HepG2 (cell line): ENCODE data around the gene PROM2. TPM values are rescaled to one million over a fixed set of nuclear protein-coding genes. Genes with fewer than 3 reads are reported as not detected.

Experiments used
- ATF5 ChIP-seq: sonication (generic); formaldehyde crosslinking; IDR thresholded peaks from 2 replicates; pipeline ENCODE4 v1.4.0; 2020; ENCODE audit warnings: mild to moderate bottlenecking, low read depth, missing genetic modification reagents
- BORCS8-MEF2B ChIP-seq: sonication (generic); formaldehyde crosslinking; IDR thresholded peaks from 2 replicates; pipeline ENCODE4 v1.8.0; 2022; ENCODE audit warnings: mild to moderate bottlenecking, missing genetic modification reagents
- CBX1 ChIP-seq: IDR thresholded peaks from one replicate; pipeline ENCODE4 v1.6.1; 2016; ENCODE audit warnings: antibody characterized with exemption, low read depth
- DMAP1 ChIP-seq: IDR thresholded peaks from 2 replicates; pipeline ENCODE4 v1.6.1; 2016
- GZF1 ChIP-seq: sonication (generic); formaldehyde crosslinking; IDR thresholded peaks from 2 replicates; pipeline ENCODE4 v1.5.1; 2020; ENCODE audit warnings: mild to moderate bottlenecking, missing genetic modification reagents
- JUND ChIP-seq: sonication (generic); formaldehyde crosslinking; IDR thresholded peaks from 2 replicates; pipeline ENCODE4 v1.8.0; 2022; ENCODE audit warnings: mild to moderate bottlenecking, missing genetic modification reagents
- NCOA5 ChIP-seq: sonication (generic); formaldehyde crosslinking; IDR thresholded peaks from 2 replicates; pipeline ENCODE4 v1.4.0; 2020; ENCODE audit warnings: missing genetic modification reagents
- RAD21 ChIP-seq: fragments of 450-650 bp; formaldehyde crosslinking; IDR thresholded peaks from 2 replicates; pipeline ENCODE4 v1.5.0; 2020; ENCODE audit warnings: mild to moderate bottlenecking
- RAD51 ChIP-seq: fragments of 450-650 bp; IDR thresholded peaks from 2 replicates; pipeline ENCODE4 v1.6.1; 2016; ENCODE audit warnings: borderline replicate concordance
- RFXAP ChIP-seq: sonication (generic); formaldehyde crosslinking; IDR thresholded peaks from 2 replicates; pipeline ENCODE4 v1.4.0; 2020; ENCODE audit warnings: missing genetic modification reagents, borderline replicate concordance
- SALL2 ChIP-seq: sonication (generic); formaldehyde crosslinking; IDR thresholded peaks from 2 replicates; pipeline ENCODE4 v1.8.1; 2023; ENCODE audit warnings: mild to moderate bottlenecking, missing genetic modification reagents, inconsistent platforms
- SATB2 ChIP-seq: sonication (generic); formaldehyde crosslinking; IDR thresholded peaks from 2 replicates; pipeline ENCODE4 v1.5.0; 2020; ENCODE audit warnings: missing genetic modification reagents
- SP4 ChIP-seq: sonication (generic); formaldehyde crosslinking; IDR thresholded peaks from 2 replicates; pipeline ENCODE4 v1.8.1; 2023; ENCODE audit warnings: mild to moderate bottlenecking, missing genetic modification reagents
- STAG1 ChIP-seq: sonication (generic); formaldehyde crosslinking; IDR thresholded peaks from 2 replicates; pipeline ENCODE4 v1.4.0; 2020; ENCODE audit warnings: missing genetic modification reagents
- SYNCRIP ChIP-seq: fragments of 200-400 bp; formaldehyde crosslinking; IDR thresholded peaks from 2 replicates; pipeline ENCODE4 v1.6.1; 2018; ENCODE audit warnings: mild to moderate bottlenecking, low read depth, low read length; ENCODE audit not compliant: insufficient read depth
- TGIF2 ChIP-seq: IDR thresholded peaks from 2 replicates; pipeline ENCODE4 v1.6.1; 2016; ENCODE audit warnings: control low read depth, missing compliant biosample characterization
- THAP11 ChIP-seq: IDR thresholded peaks from 2 replicates; pipeline ENCODE4 v1.6.1; 2016; ENCODE audit warnings: missing biosample characterization, missing genetic modification reagents
- ZNF264 ChIP-seq: sonication (generic); formaldehyde crosslinking; IDR thresholded peaks from 2 replicates; pipeline ENCODE4 v1.4.0; 2020; ENCODE audit warnings: missing genetic modification reagents
- ZNF790 ChIP-seq: sonication (generic); formaldehyde crosslinking; IDR thresholded peaks from 2 replicates; pipeline ENCODE4 v1.8.0; 2022; ENCODE audit warnings: missing genetic modification reagents, mild to moderate bottlenecking, borderline replicate concordance
- polyA plus RNA-seq, 8 experiments: library from polyadenylated mRNA; depleted of rRNA in 3 of 8; stranded (reverse) in 7 of 8; unstranded in 1 of 8; fragments of >200 nt; fragmentation: Illumina TruSeq in 4 of 8; extraction: Trizol in 4 of 8; gene quantifications; 2 replicates each; pipeline versions ENCODE4 v1.2.1 to v1.2.3, GENCODE V29; 2011 to 2016; ENCODE audit warnings: low read depth in 4 of 8, missing spikeins in 1 of 8, mixed read lengths in 1 of 8; ENCODE audit not compliant: insufficient read depth in 1 of 8
- total RNA-seq, 5 experiments: library from RNA; depleted of rRNA; stranded (reverse); fragments of >200 nt; fragmentation: Illumina TruSeq; extraction: Trizol; gene quantifications; 2 replicates each; pipeline ENCODE4 v1.2.3, GENCODE V29; 2016; ENCODE audit warnings: low read depth in 1 of 5
- TF ChIP-seq, protein P1 (sequence below): sonication (generic); formaldehyde crosslinking; IDR thresholded peaks from 2 replicates; pipeline ENCODE4 v1.9.0; 2021; ENCODE audit warnings: missing genetic modification reagents, mild to moderate bottlenecking, borderline replicate concordance
- TF ChIP-seq, protein P2 (sequence below): sonication (generic); formaldehyde crosslinking; IDR thresholded peaks from 2 replicates; pipeline ENCODE4 v1.5.1; 2020; ENCODE audit warnings: missing genetic modification reagents, mild to moderate bottlenecking, borderline replicate concordance

PROM2 gene
- total and polyA plus RNA-seq, 2 of the 13 experiments (the other 11 are each of a cell fraction or from before 2014, with no cell fraction given), result not detected

GRCh38 chr2:95231723-95232122, 42.5 kb upstream of the PROM2 start (continued):
- TF ChIP-seq GZF1 (CRISPR knock-in tag) (no peak), RFXAP (CRISPR knock-in tag) (no peak), SALL2 (CRISPR knock-in tag) (no peak), CBX1 (no peak), RAD21 (CRISPR knock-in tag) (peak; percentile 87), NCOA5 (CRISPR knock-in tag) (no peak), ZNF264 (CRISPR knock-in tag) (peak; percentile 61; the same call in 1 of the 2 replicates), TGIF2 (CRISPR knock-in tag) (peak; percentile 50; the same call in 1 of the 2 replicates), RAD51 (no peak), SYNCRIP (no peak), ZNF790 (CRISPR knock-in tag) (no peak), THAP11 (peak; percentile 59), SP4 (CRISPR knock-in tag) (no peak), BORCS8-MEF2B (CRISPR knock-in tag) (no peak), STAG1 (CRISPR knock-in tag) (peak; percentile 92), ATF5 (CRISPR knock-in tag) (no peak), DMAP1 (CRISPR knock-in tag) (no peak), JUND (CRISPR knock-in tag) (peak; percentile 94), SATB2 (CRISPR knock-in tag) (no peak)
- TF ChIP-seq, protein P1, sequence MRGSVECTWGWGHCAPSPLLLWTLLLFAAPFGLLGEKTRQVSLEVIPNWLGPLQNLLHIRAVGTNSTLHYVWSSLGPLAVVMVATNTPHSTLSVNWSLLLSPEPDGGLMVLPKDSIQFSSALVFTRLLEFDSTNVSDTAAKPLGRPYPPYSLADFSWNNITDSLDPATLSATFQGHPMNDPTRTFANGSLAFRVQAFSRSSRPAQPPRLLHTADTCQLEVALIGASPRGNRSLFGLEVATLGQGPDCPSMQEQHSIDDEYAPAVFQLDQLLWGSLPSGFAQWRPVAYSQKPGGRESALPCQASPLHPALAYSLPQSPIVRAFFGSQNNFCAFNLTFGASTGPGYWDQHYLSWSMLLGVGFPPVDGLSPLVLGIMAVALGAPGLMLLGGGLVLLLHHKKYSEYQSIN (CRISPR knock-in tag), result no peak
- TF ChIP-seq, protein P2, sequence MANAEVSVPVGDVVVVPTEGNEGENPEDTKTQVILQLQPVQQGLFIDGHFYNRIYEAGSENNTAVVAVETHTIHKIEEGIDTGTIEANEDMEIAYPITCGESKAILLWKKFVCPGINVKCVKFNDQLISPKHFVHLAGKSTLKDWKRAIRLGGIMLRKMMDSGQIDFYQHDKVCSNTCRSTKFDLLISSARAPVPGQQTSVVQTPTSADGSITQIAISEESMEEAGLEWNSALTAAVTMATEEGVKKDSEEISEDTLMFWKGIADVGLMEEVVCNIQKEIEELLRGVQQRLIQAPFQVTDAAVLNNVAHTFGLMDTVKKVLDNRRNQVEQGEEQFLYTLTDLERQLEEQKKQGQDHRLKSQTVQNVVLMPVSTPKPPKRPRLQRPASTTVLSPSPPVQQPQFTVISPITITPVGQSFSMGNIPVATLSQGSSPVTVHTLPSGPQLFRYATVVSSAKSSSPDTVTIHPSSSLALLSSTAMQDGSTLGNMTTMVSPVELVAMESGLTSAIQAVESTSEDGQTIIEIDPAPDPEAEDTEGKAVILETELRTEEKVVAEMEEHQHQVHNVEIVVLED, result no peak
